Neural cell (in vitro differentiated cells): ENCODE data around the gene GYPC. TPM values are rescaled to one million over a fixed set of nuclear protein-coding genes. Genes with fewer than 3 reads are reported as not detected.

Source experiments
- H2AFZ ChIP-seq: fragments of 200-600, 300-800 bp; sonication (generic), shearing (Covaris generic); 2 replicates; pipeline ENCODE4 v1.6.0; 2014; ENCODE audit warnings: low read depth, mild to moderate bottlenecking, antibody characterized with exemption, low read length, moderate library complexity
- H3F3A ChIP-seq: fragments of 200-600 bp; shearing (Covaris generic); 2 replicates; pipeline ENCODE4 v1.6.1; 2016; ENCODE audit warnings: mild to moderate bottlenecking, moderate library complexity, mixed read lengths, antibody characterized with exemption, low read length; ENCODE audit not compliant: insufficient read depth, poor library complexity, severe bottlenecking
- H3K27ac ChIP-seq: fragments of 200-600, 300-800 bp; sonication (generic), shearing (Covaris generic); 2 replicates; pipeline ENCODE4 v1.5.1; 2014; ENCODE audit warnings: mild to moderate bottlenecking, low read length, moderate library complexity
- H3K27me3 ChIP-seq: fragments of 300-800, 200-600 bp; sonication (generic), shearing (Covaris generic); 2 replicates; pipeline ENCODE4 v1.6.0; 2014; ENCODE audit warnings: mild to moderate bottlenecking, low read depth, low read length, moderate library complexity; ENCODE audit not compliant: insufficient read depth
- H3K36me3 ChIP-seq: fragments of 300-800, 200-600 bp; sonication (generic), shearing (Covaris generic); 2 replicates; pipeline ENCODE4 v1.5.1; 2014; ENCODE audit warnings: mild to moderate bottlenecking, antibody characterized with exemption, low read length, moderate library complexity; ENCODE audit not compliant: insufficient read depth
- H3K4me2 ChIP-seq: fragments of 300-800, 200-600 bp; sonication (generic), shearing (Covaris generic); 2 replicates; pipeline ENCODE4 v1.6.0; 2014; ENCODE audit warnings: mild to moderate bottlenecking, low read length
- H3K4me3 ChIP-seq: fragments of 300-800, 200-600 bp; sonication (generic), shearing (Covaris generic); 2 replicates; pipeline ENCODE4 v1.5.1; 2014; ENCODE audit warnings: mild to moderate bottlenecking, low read length, moderate library complexity
- H3K79me2 ChIP-seq: fragments of 200-600 bp; shearing (Covaris generic); replicated peaks from 2 replicates; pipeline ENCODE4 v1.6.0; 2014; ENCODE audit warnings: mild to moderate bottlenecking, low read length, moderate library complexity; ENCODE audit not compliant: insufficient read depth
- H3K9ac ChIP-seq: fragments of 300-800, 200-600 bp; sonication (generic), shearing (Covaris generic); 2 replicates; pipeline ENCODE4 v1.6.1; 2016; ENCODE audit warnings: mild to moderate bottlenecking, low read length, mixed read lengths
- H3K9me2 ChIP-seq: fragments of 200-600 bp; shearing (Covaris generic); 2 replicates; pipeline ENCODE4 v1.6.1; 2016; ENCODE audit warnings: mild to moderate bottlenecking, low read length, mixed read lengths; ENCODE audit not compliant: insufficient read depth
- H3K9me3 ChIP-seq: fragments of 200-600, 300-800 bp; sonication (generic), shearing (Covaris generic); 2 replicates; pipeline ENCODE4 v1.6.1; 2016; ENCODE audit warnings: mild to moderate bottlenecking, mixed run types, low read length, moderate library complexity, mixed read lengths
- H4K20me1 ChIP-seq: fragments of 200-600 bp; shearing (Covaris generic); 2 replicates; pipeline ENCODE4 v1.6.1; 2016; ENCODE audit warnings: mild to moderate bottlenecking, mixed run types; ENCODE audit not compliant: insufficient read depth
- CTCF ChIP-seq: fragments of 450-650 bp; IDR thresholded peaks from 2 replicates; pipeline ENCODE4 v1.5.1; 2014; ENCODE audit warnings: antibody characterized with exemption, mild to moderate bottlenecking, moderate library complexity; ENCODE audit not compliant: poor library complexity, severe bottlenecking
- EP300 ChIP-seq: fragments of 450-650 bp; conservative IDR thresholded peaks from 2 replicates; pipeline ENCODE4 v1.6.1; 2014; ENCODE audit warnings: antibody characterized with exemption, mild to moderate bottlenecking, moderate library complexity; ENCODE audit not compliant: poor library complexity, severe bottlenecking
- EZH2 ChIP-seq: fragments of 200-600, 300-800 bp; shearing (Covaris generic), sonication (generic); IDR thresholded peaks from 2 replicates; pipeline ENCODE4 v1.6.1; 2014; ENCODE audit warnings: antibody characterized with exemption, low read length, borderline replicate concordance, mild to moderate bottlenecking; ENCODE audit not compliant: insufficient read depth, poor library complexity, severe bottlenecking
- MXI1 ChIP-seq: fragments of 450-650 bp; conservative IDR thresholded peaks from 2 replicates; pipeline ENCODE4 v1.6.1; 2014; ENCODE audit warnings: antibody characterized with exemption, mild to moderate bottlenecking; ENCODE audit not compliant: poor library complexity, severe bottlenecking
- POLR2AphosphoS5 ChIP-seq: IDR thresholded peaks from 2 replicates; pipeline ENCODE4 v1.6.1; 2012
- RAD21 ChIP-seq: fragments of 450-650 bp; conservative IDR thresholded peaks from 2 replicates; pipeline ENCODE4 v1.6.1; 2014; ENCODE audit warnings: antibody characterized with exemption, mild to moderate bottlenecking, moderate library complexity
- REST ChIP-seq: IDR thresholded peaks from 2 replicates; pipeline ENCODE4 v1.6.1; 2012; ENCODE audit warnings: borderline replicate concordance
- SMC3 ChIP-seq: fragments of 450-650 bp; conservative IDR thresholded peaks from 2 replicates; pipeline ENCODE4 v1.6.1; 2014; ENCODE audit warnings: antibody characterized with exemption, mild to moderate bottlenecking, moderate library complexity; ENCODE audit not compliant: poor library complexity
- TAF1 ChIP-seq: IDR thresholded peaks from 2 replicates; pipeline ENCODE4 v1.6.1; 2012; ENCODE audit warnings: low read depth
- polyA plus RNA-seq: library from polyadenylated mRNA; depleted of rRNA; stranded (reverse); fragments of >200 nt; gene quantifications from 2 replicates; pipeline ENCODE4 v1.2.3, GENCODE V29; 2014

Gene GYPC
- polyA plus RNA-seq, 1 donor from 2014 or later = 0.40 TPM

GRCh38 chr2:126653761-126654160 is 2.2 kb upstream of the GYPC start:
- Histone ChIP-seq H2AFZ (no peak overlapping the region), H3K9me2 (no peaks in the 10 kb centered on the region), H3K36me3 (no peaks in the 10 kb centered on the region), H3K9me3 (peaks cover 3% of the 10 kb centered on the region), H3K4me3 (no peak overlapping the region), H3K79me2 (no peaks in the 10 kb centered on the region), H4K20me1 (no peaks in the 10 kb centered on the region), H3K9ac (no peak overlapping the region), H3K27ac (no peak overlapping the region), H3K27me3 (peaks cover 18% of the 10 kb centered on the region), H3K4me2 (no peak overlapping the region), H3F3A (no peaks in the 10 kb centered on the region)
- TF ChIP-seq EZH2 (no peak), RAD21 (no peak), POLR2AphosphoS5 (no peak), MXI1 (no peak), EP300 (no peak), SMC3 (no peak), TAF1 (no peak), CTCF (no peak), REST (no peak)

- Histone ChIP-seq H3K4me2 (no peak overlapping the region), H4K20me1 (no peaks in the 10 kb centered on the region), H2AFZ (no peak overlapping the region), H3K36me3 (no peaks in the 10 kb centered on the region), H3K9me3 (peaks cover 3% of the 10 kb centered on the region), H3K27ac (no peak overlapping the region), H3K27me3 (peaks cover 18% of the 10 kb centered on the region), H3F3A (no peaks in the 10 kb centered on the region), H3K9ac (no peak overlapping the region), H3K4me3 (no peak overlapping the region), H3K9me2 (no peaks in the 10 kb centered on the region), H3K79me2 (no peaks in the 10 kb centered on the region)
- TF ChIP-seq MXI1 (no peak), TAF1 (no peak), RAD21 (no peak), CTCF (no peak), POLR2AphosphoS5 (no peak), REST (no peak), EP300 (no peak), EZH2 (no peak), SMC3 (no peak)
Measured at GRCh38 chr2:126655051-126655450, 907 bp upstream of the GYPC start.
